HFF-Myc (cell line): ENCODE measurements around the gene PMS1.

Experiments used
- DNase-seq: peaks from one replicate; pipeline ENCODE4 v3.0.0-alpha.2; 2011; ENCODE audit warnings: low read depth; ENCODE audit errors: extremely low read depth
- H3K4me3 ChIP-seq: replicated peaks from 2 replicates; pipeline ENCODE4 v1.5.1; 2011; ENCODE audit warnings: low read depth, mild to moderate bottlenecking, control low read depth, low read length
- TF ChIP-seq, protein P1 (sequence below): IDR thresholded peaks from 2 replicates; pipeline ENCODE4 v1.5.1; 2012; ENCODE audit warnings: mild to moderate bottlenecking, low read depth, low read length, control low read depth; ENCODE audit errors: missing control alignments

PMS1 gene

DNA sequence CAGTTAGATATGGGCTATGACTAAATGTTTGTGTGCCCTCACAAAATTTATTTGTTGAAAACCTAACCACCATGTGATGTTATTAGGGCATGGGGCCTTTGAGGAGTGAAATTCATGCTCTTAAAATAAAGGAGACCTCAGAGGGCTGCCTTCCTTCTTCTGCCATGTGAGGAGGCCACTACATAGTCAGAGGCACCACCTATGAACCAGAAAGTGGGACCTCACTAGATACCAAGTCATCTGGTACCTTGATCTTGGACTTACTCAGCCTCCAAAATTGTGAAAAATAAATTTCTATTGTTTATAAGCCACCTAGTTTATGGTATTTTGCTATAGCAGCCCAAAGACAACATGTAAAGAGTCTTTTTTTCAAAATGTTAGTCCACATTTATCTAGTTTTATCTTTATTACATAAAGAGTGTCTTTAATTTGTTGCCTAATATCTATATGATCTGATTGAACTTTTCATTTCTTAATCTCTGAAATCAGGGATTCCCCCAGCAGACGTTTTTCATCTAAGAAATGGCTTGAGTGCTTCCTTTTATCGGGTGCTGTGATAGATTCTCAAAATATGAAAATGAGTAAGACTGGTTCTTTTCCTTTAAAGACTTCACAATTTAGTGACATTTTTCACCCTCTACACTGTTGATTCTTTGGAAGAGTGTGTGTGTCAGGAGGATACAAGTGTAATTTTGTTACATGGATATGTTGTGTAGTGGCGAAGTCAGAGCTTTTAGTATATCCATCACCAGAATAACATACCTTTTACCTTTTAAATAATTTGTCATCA lies 34.2 kb downstream of the PMS1 start:
- no peak for DNase-seq
- H3K4me3 ChIP-seq = no peak overlapping the region
- TF ChIP-seq, protein P1, sequence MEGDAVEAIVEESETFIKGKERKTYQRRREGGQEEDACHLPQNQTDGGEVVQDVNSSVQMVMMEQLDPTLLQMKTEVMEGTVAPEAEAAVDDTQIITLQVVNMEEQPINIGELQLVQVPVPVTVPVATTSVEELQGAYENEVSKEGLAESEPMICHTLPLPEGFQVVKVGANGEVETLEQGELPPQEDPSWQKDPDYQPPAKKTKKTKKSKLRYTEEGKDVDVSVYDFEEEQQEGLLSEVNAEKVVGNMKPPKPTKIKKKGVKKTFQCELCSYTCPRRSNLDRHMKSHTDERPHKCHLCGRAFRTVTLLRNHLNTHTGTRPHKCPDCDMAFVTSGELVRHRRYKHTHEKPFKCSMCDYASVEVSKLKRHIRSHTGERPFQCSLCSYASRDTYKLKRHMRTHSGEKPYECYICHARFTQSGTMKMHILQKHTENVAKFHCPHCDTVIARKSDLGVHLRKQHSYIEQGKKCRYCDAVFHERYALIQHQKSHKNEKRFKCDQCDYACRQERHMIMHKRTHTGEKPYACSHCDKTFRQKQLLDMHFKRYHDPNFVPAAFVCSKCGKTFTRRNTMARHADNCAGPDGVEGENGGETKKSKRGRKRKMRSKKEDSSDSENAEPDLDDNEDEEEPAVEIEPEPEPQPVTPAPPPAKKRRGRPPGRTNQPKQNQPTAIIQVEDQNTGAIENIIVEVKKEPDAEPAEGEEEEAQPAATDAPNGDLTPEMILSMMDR = no peak

DNA sequence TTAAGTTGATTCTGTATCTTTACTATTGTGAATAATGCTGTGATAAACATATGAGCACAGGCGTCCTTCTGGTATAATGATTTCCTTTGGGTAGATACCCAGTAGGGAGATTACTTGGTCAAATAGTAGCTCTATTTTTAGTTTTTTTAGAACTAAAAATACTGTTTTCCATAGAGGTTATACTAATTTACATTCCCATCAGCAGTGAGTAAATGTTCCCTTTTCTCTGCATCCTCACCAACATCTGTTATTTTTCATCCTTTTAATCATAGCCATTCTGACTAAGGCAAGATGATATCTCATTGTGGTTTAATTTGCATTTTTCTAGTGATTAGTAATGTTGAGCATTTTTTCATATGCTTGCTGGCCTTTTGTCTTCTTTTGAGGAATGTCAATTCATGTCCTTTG lies 35.1 kb downstream of the PMS1 start:
- TF ChIP-seq, protein P1 = no peak
- peak; percentile 38 for DNase-seq
- H3K4me3 ChIP-seq = no peak overlapping the region

DNA sequence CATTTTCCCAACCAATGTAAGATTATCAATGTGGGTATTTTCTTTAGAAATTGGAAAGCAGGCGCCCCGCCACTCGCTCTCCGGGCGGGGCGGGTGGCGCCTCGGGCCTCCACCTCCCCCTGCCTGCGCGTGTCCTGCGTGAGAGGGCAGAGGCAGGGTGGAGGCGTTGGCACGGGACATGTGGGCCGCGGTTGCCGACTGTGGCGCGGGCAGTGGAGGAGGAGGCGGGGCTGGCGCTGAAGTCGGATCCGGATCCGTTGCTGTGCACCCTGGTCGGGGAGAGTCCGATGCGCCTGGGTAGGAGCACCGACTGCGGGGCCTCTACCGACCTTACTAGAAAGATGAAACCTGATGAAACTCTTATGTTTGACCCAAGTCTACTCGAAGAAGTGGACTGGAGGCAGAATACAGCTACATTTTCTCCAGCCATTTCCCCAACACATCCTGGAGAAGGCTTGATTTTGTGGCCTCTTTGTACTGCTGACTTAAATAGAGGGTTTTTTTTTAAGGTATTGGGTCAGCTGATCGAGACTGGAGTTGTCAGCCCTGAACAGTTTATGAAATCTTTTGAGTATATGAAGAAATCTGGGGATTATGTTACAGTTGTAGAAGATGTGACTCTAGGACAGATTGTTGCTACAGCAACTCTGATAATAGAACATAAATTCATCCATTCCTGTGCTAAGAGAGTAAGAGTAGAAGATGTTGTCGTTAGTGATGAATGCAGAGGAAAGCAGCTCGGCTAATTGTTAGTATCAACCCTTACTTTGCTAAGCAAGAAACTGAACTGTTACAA lies 37.9 kb downstream of the PMS1 start:
- TF ChIP-seq, protein P1 = no peak
- no peak for DNase-seq
- H3K4me3 ChIP-seq = no peak overlapping the region

DNA sequence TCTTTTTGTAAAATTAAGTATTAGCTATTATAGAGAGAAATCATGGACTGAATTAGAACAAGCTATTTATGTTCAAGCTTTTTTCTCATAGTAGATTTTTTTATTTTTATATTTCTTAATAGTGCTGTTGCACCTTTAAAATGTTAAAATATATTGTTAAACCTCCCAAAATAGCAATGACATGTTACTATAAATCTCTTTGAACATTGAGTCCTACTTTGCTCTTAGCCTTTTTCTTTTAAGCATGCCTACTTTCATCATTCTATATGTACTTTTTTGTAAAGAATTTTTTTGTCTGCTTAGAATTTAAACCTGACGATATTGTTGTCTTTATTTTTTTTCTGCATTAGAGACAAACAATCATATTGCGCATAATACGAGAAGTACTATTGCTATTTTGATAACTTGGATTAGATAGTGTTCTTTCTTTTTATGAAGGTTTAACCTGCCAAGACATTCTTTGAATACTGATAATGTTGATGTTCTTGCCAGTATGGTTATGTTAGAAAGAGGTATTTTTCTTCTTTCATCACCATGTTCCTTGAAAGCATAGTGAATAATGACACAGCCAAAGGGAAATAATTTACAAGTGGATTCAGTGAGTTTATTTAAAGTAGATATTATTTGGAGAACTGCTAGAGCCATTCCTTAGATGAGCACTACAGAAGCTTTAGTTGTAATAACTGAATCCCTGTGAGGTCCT lies 40.6 kb downstream of the PMS1 start:
- H3K4me3 ChIP-seq = no peak overlapping the region
- DNase-seq = no peak
- TF ChIP-seq, protein P1 = no peak

DNA sequence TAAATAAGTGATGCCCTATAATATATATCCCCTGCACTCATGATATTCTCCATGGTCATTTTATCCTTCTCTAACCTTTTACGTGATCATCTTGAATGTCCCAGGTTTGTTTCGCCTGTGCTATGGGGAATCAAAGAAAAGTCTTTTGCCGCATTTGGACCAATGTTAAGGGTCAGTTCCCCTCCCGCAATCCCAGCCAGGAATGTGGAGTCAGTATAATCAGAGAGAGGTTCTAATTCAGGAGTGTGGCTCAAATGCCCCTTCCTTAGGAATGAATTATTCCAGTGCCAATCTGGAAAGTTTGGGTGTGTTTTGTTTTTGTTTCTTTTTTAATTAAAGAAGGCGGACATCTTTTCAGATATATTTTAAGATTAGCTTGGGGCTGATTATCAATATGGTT lies 41.8 kb downstream of the PMS1 start:
- no peak for DNase-seq
- TF ChIP-seq, protein P1 = no peak
- no peak overlapping the region for H3K4me3 ChIP-seq

DNA sequence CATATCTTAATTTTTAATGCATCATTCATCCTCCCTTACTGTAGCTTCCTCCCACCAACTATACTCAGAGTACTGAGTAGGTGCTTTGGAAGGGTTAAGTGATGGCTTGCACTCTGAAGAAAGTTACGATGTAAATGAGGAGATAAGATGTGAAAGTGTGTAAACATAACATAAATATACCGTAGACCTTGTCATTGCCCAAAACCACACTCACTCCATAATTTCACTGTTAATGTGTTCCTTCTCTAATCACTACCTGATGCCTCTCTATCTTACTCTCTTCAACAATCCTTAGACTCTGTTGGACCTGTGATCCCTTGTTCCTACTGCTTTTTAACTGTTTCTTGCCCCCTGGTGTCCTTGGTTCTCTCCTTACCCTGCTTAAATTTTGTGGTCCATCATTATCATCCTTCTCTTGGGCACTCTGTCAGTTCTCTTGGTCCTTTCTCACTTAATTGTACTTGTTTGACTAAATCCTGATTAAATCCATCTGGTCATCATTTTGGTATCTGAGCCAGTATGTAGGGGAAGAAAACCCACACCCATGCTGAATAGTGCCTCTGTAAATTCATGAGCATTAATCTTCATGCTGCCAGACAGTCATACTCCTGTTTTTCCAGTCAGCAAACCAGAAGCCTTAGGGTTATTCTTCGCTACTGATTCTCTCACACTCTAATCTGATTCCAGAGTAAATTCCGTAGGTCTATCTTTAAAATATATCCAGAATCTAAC lies 45.0 kb downstream of the PMS1 start:
- DNase-seq = no peak
- TF ChIP-seq, protein P1 = no peak
- H3K4me3 ChIP-seq = no peak overlapping the region
